ENCODE measurements around the gene ACSM5. TPM values are rescaled to one million over a fixed set of nuclear protein-coding genes. Genes with fewer than 3 reads are reported as not detected.
A peak's percentile ranks its signal among the peaks of the same experiment; 100 is the strongest.

ACSM5 gene, protein sequence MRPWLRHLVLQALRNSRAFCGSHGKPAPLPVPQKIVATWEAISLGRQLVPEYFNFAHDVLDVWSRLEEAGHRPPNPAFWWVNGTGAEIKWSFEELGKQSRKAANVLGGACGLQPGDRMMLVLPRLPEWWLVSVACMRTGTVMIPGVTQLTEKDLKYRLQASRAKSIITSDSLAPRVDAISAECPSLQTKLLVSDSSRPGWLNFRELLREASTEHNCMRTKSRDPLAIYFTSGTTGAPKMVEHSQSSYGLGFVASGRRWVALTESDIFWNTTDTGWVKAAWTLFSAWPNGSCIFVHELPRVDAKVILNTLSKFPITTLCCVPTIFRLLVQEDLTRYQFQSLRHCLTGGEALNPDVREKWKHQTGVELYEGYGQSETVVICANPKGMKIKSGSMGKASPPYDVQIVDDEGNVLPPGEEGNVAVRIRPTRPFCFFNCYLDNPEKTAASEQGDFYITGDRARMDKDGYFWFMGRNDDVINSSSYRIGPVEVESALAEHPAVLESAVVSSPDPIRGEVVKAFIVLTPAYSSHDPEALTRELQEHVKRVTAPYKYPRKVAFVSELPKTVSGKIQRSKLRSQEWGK
- total RNA-seq: not detected in 2 replicates

DNA sequence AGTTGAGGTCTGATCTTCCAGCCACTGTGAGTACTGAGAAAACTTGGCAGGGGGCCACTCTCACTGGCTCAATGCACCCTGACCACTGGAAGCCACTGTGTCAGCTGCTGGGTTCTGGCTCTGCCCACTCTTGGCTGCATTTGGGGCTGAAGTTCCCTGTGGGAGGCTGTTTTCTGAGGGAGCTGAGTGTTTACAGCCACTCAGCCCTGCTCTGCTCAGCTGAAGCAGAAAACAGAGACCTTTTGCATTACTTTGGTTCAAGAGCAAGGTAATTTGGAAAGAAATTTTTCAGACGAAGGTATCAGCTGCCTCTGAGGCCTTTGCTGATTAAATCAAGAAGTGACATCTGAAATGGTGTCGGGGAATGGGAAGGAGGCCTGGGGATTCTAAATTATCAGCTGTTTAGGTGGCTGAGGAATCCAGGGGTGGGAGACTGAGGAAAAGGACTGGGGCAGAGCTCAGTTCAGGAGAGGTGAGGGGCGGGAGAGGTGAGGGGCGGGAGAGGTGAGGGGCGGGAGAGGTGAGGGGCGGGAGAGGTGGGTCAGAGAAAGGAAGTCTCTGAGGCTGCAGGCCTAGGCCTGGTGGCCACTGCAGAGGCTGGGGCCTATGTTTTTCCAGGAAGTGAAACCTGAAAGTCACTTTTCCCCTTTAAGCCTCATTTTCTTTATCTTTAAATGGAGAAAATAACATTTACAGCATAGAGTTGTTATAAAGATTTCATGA lies at the start of gene ACSM5:
ACSM5 (plus strand) TSS at position 137 of the 723 bp plus-strand sequence. CDS start 1,951 bp downstream, outside the sequence.
- H3K27me3 Mint-ChIP-seq: peaks cover 1% of the 10 kb centered on the region
- H3K9me3 Mint-ChIP-seq: no peaks in the 10 kb centered on the region
- peak within 1 kb of the TSS; percentile 84 for H3K27ac Mint-ChIP-seq
- H3K4me1 Mint-ChIP-seq: peaks cover 10% of the 10 kb centered on the region
- H3K36me3 Mint-ChIP-seq (ENCODE audit: low read depth): no peaks in the 10 kb centered on the region
- DNase-seq (no peak), ATAC-seq (ENCODE audit: low read depth) (no peak)
- TF ChIP-seq, protein P1, sequence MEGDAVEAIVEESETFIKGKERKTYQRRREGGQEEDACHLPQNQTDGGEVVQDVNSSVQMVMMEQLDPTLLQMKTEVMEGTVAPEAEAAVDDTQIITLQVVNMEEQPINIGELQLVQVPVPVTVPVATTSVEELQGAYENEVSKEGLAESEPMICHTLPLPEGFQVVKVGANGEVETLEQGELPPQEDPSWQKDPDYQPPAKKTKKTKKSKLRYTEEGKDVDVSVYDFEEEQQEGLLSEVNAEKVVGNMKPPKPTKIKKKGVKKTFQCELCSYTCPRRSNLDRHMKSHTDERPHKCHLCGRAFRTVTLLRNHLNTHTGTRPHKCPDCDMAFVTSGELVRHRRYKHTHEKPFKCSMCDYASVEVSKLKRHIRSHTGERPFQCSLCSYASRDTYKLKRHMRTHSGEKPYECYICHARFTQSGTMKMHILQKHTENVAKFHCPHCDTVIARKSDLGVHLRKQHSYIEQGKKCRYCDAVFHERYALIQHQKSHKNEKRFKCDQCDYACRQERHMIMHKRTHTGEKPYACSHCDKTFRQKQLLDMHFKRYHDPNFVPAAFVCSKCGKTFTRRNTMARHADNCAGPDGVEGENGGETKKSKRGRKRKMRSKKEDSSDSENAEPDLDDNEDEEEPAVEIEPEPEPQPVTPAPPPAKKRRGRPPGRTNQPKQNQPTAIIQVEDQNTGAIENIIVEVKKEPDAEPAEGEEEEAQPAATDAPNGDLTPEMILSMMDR (IDR thresholded peaks at IDR 0.05): no peak
- intact Hi-C loops (cut with micrococcal nuclease): no loop called here
- ChIA-PET POLR2A (interaction anchor here (0.6 kb wide), 1 partner anchor 1199 kb away, joined by 3 read pairs; no protein-coding TSS in a partner anchor), CTCF (no interaction called here)
- no peak within 1 kb of the TSS for H3K4me3 Mint-ChIP-seq

DNA sequence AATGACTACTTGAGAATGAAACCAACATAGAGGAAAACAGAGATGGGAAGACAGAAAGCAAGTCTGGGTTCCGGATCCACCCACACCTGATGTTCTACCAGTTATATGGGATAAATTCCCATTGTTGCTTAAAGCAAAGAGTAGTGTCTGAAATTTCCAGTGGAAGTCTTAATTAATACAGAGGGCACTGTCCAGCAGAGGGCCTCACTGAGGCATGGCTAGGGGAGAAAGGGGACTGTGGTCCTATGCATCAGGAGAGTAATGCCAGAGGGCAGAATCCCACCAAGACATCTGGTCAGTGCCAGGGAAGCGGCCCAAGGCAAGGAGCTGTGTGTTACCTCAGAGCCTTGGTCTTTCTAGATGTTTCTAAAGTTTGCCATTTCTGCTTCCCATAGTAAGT lies 49.3 kb upstream of the ACSM5 start:
- ChIA-PET POLR2A (no interaction called here), CTCF (no interaction called here)
- TF ChIP-seq, protein P1 (IDR thresholded peaks at IDR 0.05): no peak
- Mint-ChIP-seq H3K36me3 (ENCODE audit: low read depth) (no peaks in the 10 kb centered on the region), H3K27me3 (peaks cover 10% of the 10 kb centered on the region), H3K4me3 (no peak overlapping the region), H3K4me1 (no peaks in the 10 kb centered on the region), H3K9me3 (no peaks in the 10 kb centered on the region), H3K27ac (no peak overlapping the region)
- ATAC-seq (ENCODE audit: low read depth) (no peak), DNase-seq (no peak)
- intact Hi-C loops (cut with micrococcal nuclease): no loop called here

DNA sequence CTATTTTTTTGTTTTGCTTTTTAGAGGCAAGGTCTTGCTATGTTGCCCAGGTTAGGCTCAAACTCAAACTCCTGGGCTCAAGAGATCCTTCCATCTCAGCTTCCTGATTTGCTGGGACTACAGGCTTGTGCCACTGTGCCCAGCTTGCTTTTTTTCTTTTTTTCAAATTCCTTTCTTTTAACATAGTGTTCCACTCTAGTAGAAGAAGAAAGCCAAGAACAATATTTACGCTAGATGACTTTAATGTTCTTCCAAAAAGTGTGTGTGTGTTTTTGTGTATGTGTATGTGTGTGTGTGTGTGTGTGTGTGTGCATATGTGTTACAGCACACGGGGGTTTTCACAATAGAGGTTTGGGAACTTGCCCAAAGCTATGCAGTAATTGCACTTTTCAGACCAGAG lies 46.1 kb upstream of the ACSM5 start:
- intact Hi-C loops (cut with micrococcal nuclease): no loop called here
- H3K27me3 Mint-ChIP-seq: peaks cover 12% of the 10 kb centered on the region
- no peaks in the 10 kb centered on the region for H3K36me3 Mint-ChIP-seq (ENCODE audit: low read depth)
- DNase-seq (no peak), ATAC-seq (ENCODE audit: low read depth) (no peak)
- TF ChIP-seq, protein P1 (IDR thresholded peaks at IDR 0.05): no peak
- H3K4me1 Mint-ChIP-seq: no peaks in the 10 kb centered on the region
- ChIA-PET CTCF (no interaction called here), POLR2A (no interaction called here)
- no peak overlapping the region for H3K27ac Mint-ChIP-seq
- no peak overlapping the region for H3K4me3 Mint-ChIP-seq
- H3K9me3 Mint-ChIP-seq: no peaks in the 10 kb centered on the region

DNA sequence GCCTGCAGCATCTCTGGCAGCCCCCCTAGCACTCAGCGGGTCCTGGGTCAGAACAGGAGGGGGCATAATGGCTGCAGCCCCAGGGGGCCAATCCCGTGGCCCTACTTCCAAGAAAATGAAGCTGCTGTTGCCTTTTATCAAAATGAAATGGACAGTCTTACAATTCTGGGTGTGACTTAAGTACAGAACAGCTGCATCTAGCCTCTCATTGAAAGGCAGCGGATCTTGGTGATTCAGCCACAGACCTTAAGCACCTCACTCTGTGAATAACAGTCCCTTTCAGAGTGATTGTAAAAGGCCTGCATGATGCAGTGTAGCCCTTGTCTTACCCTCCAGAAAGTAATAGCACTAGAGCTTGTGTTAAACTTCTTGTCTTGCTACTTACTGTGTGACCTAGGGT lies 45.3 kb upstream of the ACSM5 start:
- intact Hi-C loops (cut with micrococcal nuclease): no loop called here
- Mint-ChIP-seq H3K9me3 (no peaks in the 10 kb centered on the region), H3K4me1 (no peaks in the 10 kb centered on the region), H3K27ac (no peak overlapping the region), H3K27me3 (peaks cover 15% of the 10 kb centered on the region), H3K4me3 (no peak overlapping the region), H3K36me3 (ENCODE audit: low read depth) (no peaks in the 10 kb centered on the region)
- ChIA-PET POLR2A (no interaction called here), CTCF (no interaction called here)
- ATAC-seq (ENCODE audit: low read depth) (no peak), DNase-seq (no peak)
- TF ChIP-seq, protein P1 (IDR thresholded peaks at IDR 0.05): no peak

DNA sequence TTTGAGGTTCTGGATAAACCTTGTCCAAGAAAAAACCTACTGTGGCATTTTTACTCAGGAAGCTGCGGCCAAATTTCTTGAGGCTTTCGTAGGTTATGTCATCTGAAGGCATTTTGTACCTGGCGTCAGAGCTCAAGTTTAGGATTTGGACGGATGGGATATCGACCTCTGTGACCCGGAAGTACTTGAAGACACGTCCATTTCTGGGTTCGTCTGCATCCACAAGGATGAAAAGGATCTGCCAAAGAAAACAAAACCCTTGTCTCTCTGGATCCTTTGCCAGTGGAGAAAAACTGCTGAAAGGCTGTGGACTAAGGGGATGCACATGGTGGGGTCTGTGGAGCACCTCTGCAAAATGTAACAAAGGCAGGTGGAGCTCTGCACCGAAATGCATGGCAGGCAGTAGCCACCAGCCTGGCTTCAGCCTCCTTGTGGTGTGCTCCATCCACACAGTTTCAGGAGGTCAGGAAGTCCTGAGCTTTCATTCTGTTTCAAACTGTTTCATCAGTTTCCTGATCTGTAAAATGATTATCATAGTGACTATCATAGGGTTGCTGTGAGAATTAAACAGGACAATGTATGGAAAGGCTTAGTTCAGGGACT lies 39.8 kb upstream of the ACSM5 start:
- ATAC-seq (ENCODE audit: low read depth) (no peak), DNase-seq (no peak)
- Mint-ChIP-seq H3K4me3 (no peak overlapping the region), H3K36me3 (ENCODE audit: low read depth) (no peaks in the 10 kb centered on the region), H3K9me3 (no peaks in the 10 kb centered on the region), H3K27me3 (peaks cover 24% of the 10 kb centered on the region), H3K4me1 (no peaks in the 10 kb centered on the region), H3K27ac (no peak overlapping the region)
- ChIA-PET CTCF (no interaction called here), POLR2A (no interaction called here)
- intact Hi-C loops (cut with micrococcal nuclease): no loop called here
- TF ChIP-seq, protein P1 (IDR thresholded peaks at IDR 0.05): no peak

All from activated B cell treated with CpG ODN at 0.5 μM for 24 hours (primary cell).